Ectodermal cell (in vitro differentiated cells): ENCODE measurements around the gene MDFIC2.
"Not testable (repeated sequence)": the region's sequence is repeated elsewhere in the genome, so short reads cannot be mapped to it uniquely, and the experiment has no call there.

Experiments
- H3K27ac ChIP-seq: 2 replicates; pipeline ENCODE4 v1.7.0; 2013; ENCODE audit warnings: mild to moderate bottlenecking, low read depth, low read length; ENCODE audit not compliant: insufficient read depth, poor library complexity, severe bottlenecking
- H3K27me3 ChIP-seq: 2 replicates; pipeline ENCODE4 v1.7.0; 2013; ENCODE audit warnings: mild to moderate bottlenecking, low read length; ENCODE audit not compliant: insufficient read depth, control insufficient read depth, poor library complexity, severe bottlenecking
- H3K36me3 ChIP-seq: one replicate; pipeline ENCODE4 v1.7.0; 2013; ENCODE audit warnings: low read length; ENCODE audit not compliant: control insufficient read depth, insufficient read depth
- H3K4me1 ChIP-seq: one replicate; pipeline ENCODE4 v1.7.0; 2013; ENCODE audit warnings: low read length; ENCODE audit not compliant: control insufficient read depth, insufficient read depth
- H3K4me3 ChIP-seq: 2 replicates; pipeline ENCODE4 v1.7.0; 2013; ENCODE audit warnings: low read depth, low read length, control low read depth; ENCODE audit not compliant: insufficient read depth
- H3K9me3 ChIP-seq: 2 replicates; pipeline ENCODE4 v1.7.0; 2013; ENCODE audit warnings: mild to moderate bottlenecking, low read length, moderate library complexity; ENCODE audit not compliant: control insufficient read depth
- WGBS, 2 experiments: methylation state at CpG; one replicate each; pipeline ENCODE4 v1.1.7; 2013; ENCODE audit warnings: missing lambda C conversion rate in 2 of 2; 5-methylcytosine and 5-hydroxymethylcytosine counted together

Gene MDFIC2

GRCh38 chr3:70233812-70234211, 78.6 kb downstream of the MDFIC2 start:
- Histone ChIP-seq H3K27me3 (no peaks in the 10 kb centered on the region), H3K9me3 (no peaks in the 10 kb centered on the region), H3K4me1 (no peaks in the 10 kb centered on the region), H3K4me3 (no peak overlapping the region), H3K27ac (no peak overlapping the region), H3K36me3 (no peaks in the 10 kb centered on the region)
- whole genome bisulfite sequencing, 2 experiments = 77 to 95% methylated on average over 1 of the region's 1 CpG

DNA sequence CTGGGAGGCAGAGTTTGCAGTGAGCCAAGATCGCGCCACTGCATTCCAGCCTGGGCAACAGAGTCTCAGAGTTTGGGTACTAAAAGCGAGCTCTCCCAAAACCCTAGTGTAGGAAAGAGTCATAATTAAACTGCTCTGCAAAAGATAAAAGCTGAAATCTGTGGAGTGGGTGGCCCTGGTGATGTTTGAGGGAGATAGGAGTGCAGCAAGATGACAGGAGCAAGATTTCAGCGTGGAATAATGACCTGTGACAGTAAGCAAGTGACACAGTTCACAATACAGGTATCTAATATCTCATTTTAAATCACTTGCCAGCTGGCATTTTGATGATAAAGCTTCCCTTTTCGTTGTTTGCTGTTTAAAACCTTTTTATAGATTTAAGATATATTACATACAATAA, 79.3 kb downstream of the MDFIC2 start:
- WGBS, 2 experiments = 93 to 94% methylated on average over 4 of the region's 5 CpGs
- Histone ChIP-seq H3K9me3 (no peaks in the 10 kb centered on the region), H3K36me3 (no peaks in the 10 kb centered on the region), H3K4me1 (no peaks in the 10 kb centered on the region), H3K4me3 (no peak overlapping the region), H3K27me3 (no peaks in the 10 kb centered on the region), H3K27ac (no peak overlapping the region)

DNA sequence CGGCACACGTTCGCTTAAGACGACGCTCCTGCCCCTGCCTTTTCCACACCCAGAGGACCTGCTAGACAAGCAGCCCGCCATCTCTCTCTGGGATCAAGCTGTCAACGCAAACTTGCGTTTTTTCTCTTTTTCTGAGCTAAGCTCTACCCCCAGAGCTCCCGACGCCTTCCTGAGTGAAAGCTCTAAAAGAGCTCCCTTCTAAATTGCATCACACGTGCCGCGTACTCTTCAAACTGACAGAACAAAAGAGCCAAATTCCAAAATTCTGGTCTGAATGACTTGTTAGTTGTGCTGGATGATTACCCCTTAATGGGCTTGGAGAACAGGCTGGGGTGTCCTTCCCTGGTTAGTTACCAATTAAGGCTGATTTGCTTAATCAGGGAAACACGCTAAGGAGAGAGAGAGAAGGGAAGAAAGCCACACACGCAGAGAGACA, 81.2 kb downstream of the MDFIC2 start:
- H3K36me3 ChIP-seq = no peaks in the 10 kb centered on the region
- H3K4me1 ChIP-seq = no peaks in the 10 kb centered on the region
- H3K4me3 ChIP-seq = no peak overlapping the region
- no peak overlapping the region for H3K27ac ChIP-seq
- 89 to 90% methylated on average over 15 of the region's 15 CpGs for WGBS, 2 experiments
- no peaks in the 10 kb centered on the region for H3K9me3 ChIP-seq
- no peaks in the 10 kb centered on the region for H3K27me3 ChIP-seq

- Histone ChIP-seq H3K4me3 (no peak overlapping the region), H3K9me3 (no peaks in the 10 kb centered on the region), H3K4me1 (no peaks in the 10 kb centered on the region), H3K27me3 (no peaks in the 10 kb centered on the region), H3K36me3 (no peaks in the 10 kb centered on the region), H3K27ac (no peak overlapping the region)
- 79 to 87% methylated on average over 3 of the region's 3 CpGs for WGBS, 2 experiments
Observed at GRCh38 chr3:70227437-70227836, 85.0 kb downstream of the MDFIC2 start.

GRCh38 chr3:70225146-70225545, 87.3 kb downstream of the MDFIC2 start:
- no peaks in the 10 kb centered on the region for H3K36me3 ChIP-seq
- H3K27ac ChIP-seq = no peak overlapping the region
- no peaks in the 10 kb centered on the region for H3K27me3 ChIP-seq
- H3K9me3 ChIP-seq = no peaks in the 10 kb centered on the region
- no peak overlapping the region for H3K4me3 ChIP-seq
- WGBS, 2 experiments = 94% methylated on average over 3 of the region's 3 CpGs; no CpG with 5 or more reads in 1 of the 2 experiments
- no peaks in the 10 kb centered on the region for H3K4me1 ChIP-seq

- Histone ChIP-seq H3K27ac (no peak overlapping the region), H3K4me3 (no peak overlapping the region)
- 89 to 95% methylated on average over 5 of the region's 5 CpGs for WGBS, 2 experiments
Observed at GRCh38 chr3:70224337-70224736, 88.1 kb downstream of the MDFIC2 start.

DNA sequence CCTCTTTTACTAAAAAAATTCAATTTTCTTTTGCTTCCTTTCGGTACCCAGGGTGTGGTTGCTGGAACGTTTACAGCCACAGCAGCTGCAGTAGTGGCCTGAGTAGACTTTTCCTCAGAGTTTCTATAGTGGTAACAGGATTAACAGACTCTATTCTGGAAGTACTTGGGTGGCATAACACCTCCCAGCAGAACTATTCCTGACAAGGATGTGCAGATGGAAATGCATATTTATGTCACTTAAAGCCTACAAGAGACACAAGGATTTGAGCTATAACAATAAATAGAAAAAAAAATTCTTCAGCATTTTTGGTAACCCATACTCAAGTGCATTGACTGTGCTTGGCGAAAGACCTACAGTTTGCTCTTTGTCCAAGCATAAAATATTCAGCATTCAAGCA, 94.0 kb downstream of the MDFIC2 start:
- no peaks in the 10 kb centered on the region for H3K4me1 ChIP-seq
- no peaks in the 10 kb centered on the region for H3K27me3 ChIP-seq
- 91 to 95% methylated on average over 3 of the region's 3 CpGs for WGBS, 2 experiments
- no peaks in the 10 kb centered on the region for H3K36me3 ChIP-seq
- no peaks in the 10 kb centered on the region for H3K9me3 ChIP-seq
- H3K27ac ChIP-seq = no peak overlapping the region
- H3K4me3 ChIP-seq = no peak overlapping the region

More at GRCh38 chr3:70224337-70224736, 88.1 kb downstream of the MDFIC2 start:
- H3K4me1 ChIP-seq = no peaks in the 10 kb centered on the region
- no peaks in the 10 kb centered on the region for H3K27me3 ChIP-seq
- no peaks in the 10 kb centered on the region for H3K36me3 ChIP-seq
- H3K9me3 ChIP-seq = no peaks in the 10 kb centered on the region

- not testable (repeated sequence) for H3K27me3 ChIP-seq, H3K4me3 ChIP-seq, H3K9me3 ChIP-seq, H3K27ac ChIP-seq, H3K4me1 ChIP-seq, H3K36me3 ChIP-seq
Observed at GRCh38 chr3:70211274-70211673, 101.2 kb downstream of the MDFIC2 start.

- H3K27ac ChIP-seq = no peak overlapping the region
- H3K4me3 ChIP-seq = no peak overlapping the region
- no peaks in the 10 kb centered on the region for H3K4me1 ChIP-seq
- H3K27me3 ChIP-seq = no peaks in the 10 kb centered on the region
- H3K36me3 ChIP-seq = no peaks in the 10 kb centered on the region
- no peaks in the 10 kb centered on the region for H3K9me3 ChIP-seq
Observed at GRCh38 chr3:70201975-70202374, 110.5 kb downstream of the MDFIC2 start.

DNA sequence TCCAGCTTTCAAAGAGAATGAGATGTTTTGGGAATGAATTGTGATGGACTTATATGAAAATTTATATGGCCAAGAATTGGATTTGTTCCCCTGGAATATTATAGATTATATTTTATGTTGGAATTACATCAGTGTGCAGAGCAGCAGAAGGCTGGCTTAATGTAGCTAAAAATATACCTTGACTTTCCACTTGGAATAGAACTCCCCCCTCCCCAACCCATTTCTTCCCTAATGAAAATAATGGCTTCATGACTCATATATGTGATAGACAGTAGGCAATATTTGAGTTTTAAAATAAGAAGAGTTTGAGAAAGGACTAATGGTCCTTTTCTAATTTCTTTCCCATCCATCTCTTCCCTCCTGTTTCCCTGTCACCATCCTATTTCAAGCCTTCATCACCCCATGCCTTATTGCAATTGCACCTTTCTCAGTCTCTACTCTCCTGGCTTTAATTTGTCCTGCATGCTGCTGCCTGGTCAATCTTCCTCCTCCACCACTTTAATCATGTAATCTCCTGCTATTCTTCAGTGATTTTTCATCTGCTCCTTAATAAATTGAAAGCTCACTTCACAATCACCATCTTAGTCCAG, 122.5 kb downstream of the MDFIC2 start:
- no peaks in the 10 kb centered on the region for H3K27me3 ChIP-seq
- H3K36me3 ChIP-seq = no peaks in the 10 kb centered on the region
- H3K27ac ChIP-seq = no peak overlapping the region
- H3K4me3 ChIP-seq = no peak overlapping the region
- H3K4me1 ChIP-seq = no peaks in the 10 kb centered on the region
- no peaks in the 10 kb centered on the region for H3K9me3 ChIP-seq

DNA sequence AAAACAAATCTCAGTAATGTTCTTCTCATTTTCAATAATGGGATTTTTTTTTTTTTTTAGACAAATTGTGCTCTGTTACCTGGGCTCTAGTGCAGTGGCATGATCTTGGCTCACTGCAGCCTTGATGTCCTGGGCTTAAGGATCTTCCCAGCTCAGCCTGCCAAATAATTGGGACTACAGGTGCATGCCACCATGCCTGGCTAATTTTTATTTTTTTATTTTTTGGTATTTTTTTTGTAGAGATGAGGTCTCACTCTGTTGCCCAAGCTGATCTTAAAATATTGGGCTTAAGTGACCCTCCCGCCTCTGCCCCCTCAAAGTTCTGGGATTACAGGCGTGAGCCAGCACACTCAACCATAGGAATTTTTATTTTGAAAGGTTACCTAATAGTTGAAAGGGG, 126.2 kb downstream of the MDFIC2 start:
- Histone ChIP-seq H3K4me3 (no peak overlapping the region), H3K4me1 (no peaks in the 10 kb centered on the region)
- WGBS, 2 experiments = 89 to 100% methylated on average over 2 of the region's 2 CpGs

More for the DNA sequence above, 126.2 kb downstream of the MDFIC2 start:
- Histone ChIP-seq H3K27me3 (no peaks in the 10 kb centered on the region), H3K36me3 (no peaks in the 10 kb centered on the region), H3K27ac (no peak overlapping the region), H3K9me3 (no peaks in the 10 kb centered on the region)
